ENCODE measurements around the gene MORN1. TPM values are rescaled to one million over a fixed set of nuclear protein-coding genes. Genes with fewer than 3 reads are reported as not detected.

The MORN1 gene
- total RNA-seq, 4 donors from 2014 or later, result 7.0 to 9.8 (median 8.0) TPM

- WGBS, result no CpG with 5 or more reads among the region's 10 CpGs
- intact Hi-C loops (cut with DNase I), result loop anchor here (5.0 kb wide), 2 partner anchors 75 to 105 kb away; no protein-coding TSS in a partner anchor
- Histone ChIP-seq H3K36me3 (peaks cover 13 to 23% (median 19%) of the 10 kb centered on the region in 4 donors), H3K4me3 (no peak overlapping the region), H3K9me3 (no peaks in the 10 kb centered on the region), H3K27ac (replicated peaks in 1 of 4) (peak overlapping the region; percentile 93 to 98 (median 95)), H3K4me1 (peaks cover 55 to 75% (median 74%) of the 10 kb centered on the region in 4 donors), H3K27me3 (no peaks in the 10 kb centered on the region)
- no peak for DNase-seq (ENCODE audit: extremely low spot score)
- TF ChIP-seq EP300 (IDR thresholded peaks at IDR 0.05), result no peak
- no peak for TF ChIP-seq CTCF (IDR thresholded peaks at IDR 0.05)
These were observed 79.2 kb downstream of the MORN1 start for GRCh38 chr1:2312160-2312514.

- TF ChIP-seq POLR2AphosphoS5 (IDR thresholded peaks at IDR 0.05) (peak; percentile 57 to 70), CTCF (IDR thresholded peaks at IDR 0.05) (peak; percentile 51 to 65 (median 59)), EP300 (IDR thresholded peaks at IDR 0.05) (no peak)
- Histone ChIP-seq H3K4me1 (peaks cover 55 to 70% (median 67%) of the 10 kb centered on the region in 4 donors), H3K4me3 (no peak overlapping the region), H3K9me3 (no peaks in the 10 kb centered on the region), H3K27ac (replicated peaks in 1 of 4) (peak overlapping the region; percentile 93 to 98 (median 95)), H3K36me3 (peaks cover 20 to 30% (median 27%) of the 10 kb centered on the region in 4 donors), H3K27me3 (no peaks in the 10 kb centered on the region)
- DNase-seq (ENCODE audit: extremely low spot score), result no peak
- intact Hi-C loops (cut with DNase I), result loop anchor here (5.0 kb wide), 2 partner anchors 74 to 104 kb away; no protein-coding TSS in a partner anchor
- 19% methylated on average over 9 of the region's 21 CpGs for WGBS
These were observed 79.9 kb downstream of the MORN1 start for GRCh38 chr1:2311184-2312032.

GRCh38 chr1:2310332-2311183 lies 80.8 kb downstream of the MORN1 start:
- TF ChIP-seq POLR2AphosphoS5 (IDR thresholded peaks at IDR 0.05) (peak in 1 of 2 donors; percentile 38), POLR2A (IDR thresholded peaks at IDR 0.05; ENCODE audit: low read depth) (no peak), EP300 (IDR thresholded peaks at IDR 0.05) (no peak), CTCF (IDR thresholded peaks at IDR 0.05) (no peak)
- peaks cover 48 to 70% (median 64%) of the 10 kb centered on the region in 4 donors for H3K4me1 ChIP-seq
- H3K27ac ChIP-seq (replicated peaks in 1 of 4), result peak overlapping the region; percentile 93 to 98 (median 95)
- H3K27me3 ChIP-seq, result no peaks in the 10 kb centered on the region
- DNase-seq (ENCODE audit: extremely low spot score), result no peak
- H3K36me3 ChIP-seq, result peaks cover 26 to 39% (median 35%) of the 10 kb centered on the region in 4 donors
- 82% methylated on average over 4 of the region's 28 CpGs for WGBS
- H3K4me3 ChIP-seq, result no peak overlapping the region
- intact Hi-C loops (cut with DNase I), result loop anchor here (5.0 kb wide), 2 partner anchors 73 to 103 kb away; no protein-coding TSS in a partner anchor
- no peaks in the 10 kb centered on the region for H3K9me3 ChIP-seq

- peaks cover 35 to 56% (median 52%) of the 10 kb centered on the region in 4 donors for H3K36me3 ChIP-seq
- H3K4me1 ChIP-seq, result peaks cover 48 to 70% (median 65%) of the 10 kb centered on the region in 4 donors
- peak overlapping the region in 3 of 4 donors; percentile 31 to 93 (median 93) for H3K27ac ChIP-seq (replicated peaks in 1 of 4)
- no peak overlapping the region for H3K4me3 ChIP-seq
- no peaks in the 10 kb centered on the region for H3K9me3 ChIP-seq
- TF ChIP-seq CTCF (IDR thresholded peaks at IDR 0.05) (no peak), POLR2AphosphoS5 (IDR thresholded peaks at IDR 0.05) (no peak), POLR2A (IDR thresholded peaks at IDR 0.05; ENCODE audit: low read depth) (no peak)
- H3K27me3 ChIP-seq, result no peaks in the 10 kb centered on the region
- intact Hi-C loops (cut with DNase I), result no loop called here
- WGBS, result 90% methylated on average over 17 of the region's 20 CpGs
- DNase-seq (ENCODE audit: extremely low spot score), result no peak
These were observed 82.5 kb downstream of the MORN1 start for GRCh38 chr1:2308844-2309243.

All from esophagus muscularis mucosa (tissue), 4 donors.